Esophagus squamous epithelium (tissue), 4 donors: Measurements from ENCODE around the gene SLC25A31.

Experiments
- CTCF ChIP-seq, 6 experiments: fragments of 450-650 bp in 4 of 6; fragments of 200-600 bp in 2 of 6; sonication (generic) in 2 of 6; IDR thresholded peaks; one replicate each; pipeline ENCODE4 v1.5.1; 2016 to 2019; ENCODE audit warnings: antibody characterized with exemption in 6 of 6, mild to moderate bottlenecking in 4 of 6, moderate library complexity in 4 of 6
- POLR2A ChIP-seq, 4 donors: fragments of 450-650 bp; IDR thresholded peaks; one replicate each; pipeline ENCODE4 v1.6.1; 2017; ENCODE audit warnings: antibody characterized with exemption in 4 of 4, mild to moderate bottlenecking in 4 of 4, moderate library complexity in 3 of 4

DNA sequence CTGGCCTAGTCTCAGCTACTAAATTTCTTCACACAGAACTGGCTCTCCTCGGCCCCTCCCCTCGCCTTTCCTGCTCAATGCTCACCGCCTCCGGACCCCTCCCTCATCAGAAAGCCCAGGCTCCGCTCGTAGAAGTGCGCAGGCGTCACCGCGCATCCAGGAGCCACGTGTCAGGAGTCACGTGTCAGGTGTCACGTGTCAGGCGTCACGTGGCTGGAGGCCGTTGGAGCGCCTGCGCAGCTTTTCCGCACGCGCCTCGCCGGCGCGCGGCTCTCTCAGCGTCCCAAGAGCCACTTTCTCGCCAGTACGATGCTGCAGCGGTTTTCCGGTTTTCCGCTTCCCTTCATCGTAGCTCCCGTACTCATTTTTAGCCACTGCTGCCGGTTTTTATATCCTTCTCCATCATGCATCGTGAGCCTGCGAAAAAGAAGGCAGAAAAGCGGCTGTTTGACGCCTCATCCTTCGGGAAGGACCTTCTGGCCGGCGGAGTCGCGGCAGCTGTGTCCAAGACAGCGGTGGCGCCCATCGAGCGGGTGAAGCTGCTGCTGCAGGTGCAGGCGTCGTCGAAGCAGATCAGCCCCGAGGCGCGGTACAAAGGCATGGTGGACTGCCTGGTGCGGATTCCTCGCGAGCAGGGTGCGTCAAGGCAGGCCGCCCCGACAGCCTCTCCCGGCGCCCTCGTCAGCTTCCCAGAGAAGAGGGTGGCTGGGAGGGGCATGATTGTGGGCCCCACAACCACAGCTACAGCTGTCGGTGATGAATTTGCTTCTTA is at the start of gene SLC25A31:
- no peak for TF ChIP-seq CTCF (IDR thresholded peaks at IDR 0.05)
- TF ChIP-seq POLR2A (IDR thresholded peaks at IDR 0.05): no peak
